HG02973 (cell line): ENCODE measurements around the gene RNF113B.

Experiments
- ATAC-seq: cut with Tn5 transposase; IDR thresholded peaks from one replicate; pipeline ENCODE4 v1.9.1; 2021; ENCODE audit warnings: moderate library complexity; ENCODE audit not compliant: unreplicated experiment

Gene RNF113B

GRCh38 chr13:98175823-98176222 lies 1.2 kb downstream of the RNF113B start:
- ATAC-seq: no peak

DNA sequence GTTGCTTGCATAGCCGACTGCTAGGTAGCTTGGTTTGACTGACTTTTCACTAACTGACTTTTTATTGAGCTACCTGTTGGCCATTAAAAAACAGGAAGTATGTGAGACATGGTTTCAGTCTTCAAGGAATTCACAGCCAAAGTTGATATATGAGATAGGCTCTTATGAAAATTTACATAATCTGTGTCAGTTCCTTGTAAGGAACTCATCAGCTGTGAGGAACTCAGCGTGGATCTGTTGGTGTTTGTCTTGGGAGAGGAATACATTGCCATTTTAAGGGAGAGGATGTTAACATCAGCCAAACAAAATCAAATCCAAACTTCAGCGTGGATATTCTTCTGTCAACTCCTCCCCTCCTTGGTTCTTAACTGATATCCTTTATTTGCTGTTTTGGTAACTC lies 2.0 kb downstream of the RNF113B start:
- ATAC-seq: no peak

GRCh38 chr13:98174307-98174706 lies 2.8 kb downstream of the RNF113B start:
- ATAC-seq: no peak

DNA sequence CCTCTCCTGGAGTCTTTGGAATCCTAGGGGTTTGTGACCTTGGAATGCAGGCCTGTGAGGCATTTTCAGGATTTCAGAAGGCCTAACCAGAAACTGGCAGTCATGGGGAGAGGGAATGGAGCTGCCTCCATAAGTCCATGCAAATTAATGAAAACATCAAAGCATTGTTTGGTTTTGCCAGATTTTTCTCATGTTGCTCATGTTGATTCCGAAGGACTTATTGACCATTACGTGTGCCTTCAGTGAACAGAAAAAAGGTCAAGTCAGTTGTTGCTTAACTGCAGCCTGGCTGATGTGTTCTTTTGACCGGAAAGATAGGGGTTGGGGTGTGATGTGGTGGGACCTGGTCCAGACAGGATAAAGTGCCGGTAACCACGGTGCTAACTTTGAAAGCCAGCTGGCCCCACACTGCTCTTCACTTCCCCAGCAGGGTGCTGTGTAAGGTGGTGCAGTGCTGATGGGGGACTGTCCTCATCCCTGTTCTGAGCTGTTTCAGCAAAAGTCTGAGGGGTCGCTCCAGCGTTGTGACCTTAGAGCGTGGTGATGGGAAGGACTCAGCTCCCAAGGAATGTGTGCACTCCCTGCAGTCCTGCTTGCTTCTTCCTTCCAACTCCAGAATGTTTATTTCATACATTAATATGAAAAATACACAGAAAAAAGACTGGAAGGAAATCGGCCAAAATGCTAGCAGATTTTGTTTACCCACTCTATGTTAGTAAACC lies 3.5 kb downstream of the RNF113B start:
- no peak for ATAC-seq

DNA sequence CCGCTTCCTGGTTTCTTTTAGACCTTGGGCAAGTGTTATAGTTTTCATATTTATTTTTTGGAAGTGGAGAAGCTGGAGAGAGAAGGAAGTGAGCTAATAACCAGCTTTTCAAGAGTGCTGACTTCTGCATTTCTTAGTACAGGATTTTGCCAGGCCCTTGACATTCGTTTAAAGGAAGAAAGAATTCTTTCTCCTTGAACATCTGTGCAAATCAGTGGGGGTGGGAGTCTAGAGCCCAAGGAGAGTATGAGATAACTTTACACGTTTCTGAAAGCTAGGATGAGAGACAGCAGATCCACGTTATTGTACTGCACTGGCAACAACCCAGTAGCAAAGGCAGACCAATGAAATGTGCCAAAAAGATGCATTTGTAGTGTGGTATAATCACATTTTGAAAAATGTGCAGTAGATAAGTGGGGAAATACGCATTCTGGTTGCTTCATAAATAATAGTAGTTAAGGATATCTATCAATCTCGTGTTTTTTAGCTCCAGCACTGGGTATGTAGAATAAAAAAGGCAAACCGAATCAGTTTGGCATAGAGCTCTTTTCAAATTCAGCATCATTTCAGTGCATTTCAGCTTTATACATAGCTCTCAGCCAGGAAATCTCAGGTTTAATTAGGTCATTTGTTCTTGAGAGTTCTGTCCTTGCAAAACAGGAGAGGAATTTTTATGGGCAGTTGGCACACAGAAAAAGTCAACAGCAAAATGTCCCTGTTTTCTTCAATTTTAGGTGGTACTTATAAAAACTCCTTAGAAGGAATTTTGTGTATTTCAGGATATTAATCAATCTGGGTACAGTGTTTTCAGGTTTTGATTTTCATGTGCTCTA lies 4.3 kb downstream of the RNF113B start:
- no peak for ATAC-seq

DNA sequence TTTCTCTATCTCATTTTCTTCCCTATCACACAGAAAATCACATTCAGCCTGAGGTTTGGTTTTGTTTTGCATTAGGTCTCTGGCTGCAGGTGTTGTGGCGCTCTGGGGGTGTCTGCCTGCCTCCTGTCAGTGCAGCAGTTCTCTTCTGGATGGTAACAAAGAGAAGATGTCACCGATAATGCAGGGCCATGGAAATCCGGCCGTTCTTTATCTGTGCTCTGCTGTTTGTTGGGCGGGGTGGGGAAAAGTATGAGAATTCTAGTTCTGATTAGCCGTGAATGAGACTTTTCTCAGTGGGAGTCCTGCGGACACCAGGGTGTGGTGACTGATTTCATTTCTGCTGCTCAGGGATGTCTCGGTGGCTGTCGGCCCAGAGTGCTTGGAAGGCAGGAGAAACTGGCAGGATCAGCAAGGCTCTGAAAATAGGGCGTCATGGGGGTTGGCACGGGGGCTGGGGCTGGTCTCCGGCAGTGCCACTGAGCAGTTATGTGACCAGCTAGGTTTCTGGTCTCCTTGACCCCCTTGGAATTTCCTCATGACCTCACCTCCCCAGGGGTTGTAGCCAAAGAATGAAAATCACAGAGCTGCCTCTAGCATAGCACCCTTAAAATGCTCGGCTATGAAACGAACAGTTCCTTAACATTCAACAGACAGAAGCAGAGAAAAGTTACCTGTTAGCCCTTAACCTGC lies 5.0 kb downstream of the RNF113B start:
- ATAC-seq: no peak

GRCh38 chr13:98169331-98169730 lies 7.7 kb downstream of the RNF113B start:
- no peak for ATAC-seq

DNA sequence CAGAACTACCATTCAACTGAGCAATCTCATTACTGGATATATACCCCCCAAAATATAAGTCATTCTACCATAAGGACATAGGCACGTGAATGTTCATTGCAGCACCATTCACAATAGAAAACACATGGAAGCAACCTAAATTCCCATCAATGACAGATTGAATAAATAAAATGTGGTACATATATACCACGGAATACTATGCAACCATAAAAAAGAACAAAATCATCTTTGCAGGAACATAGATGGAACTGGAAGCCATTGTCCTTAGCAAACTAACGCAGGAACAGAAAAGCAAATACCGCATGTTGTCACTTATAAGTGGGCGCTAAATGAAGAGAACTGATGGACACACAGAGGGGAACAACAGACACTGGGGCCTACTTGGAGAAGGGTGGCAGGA lies 14.1 kb downstream of the RNF113B start:
- no peak for ATAC-seq

DNA sequence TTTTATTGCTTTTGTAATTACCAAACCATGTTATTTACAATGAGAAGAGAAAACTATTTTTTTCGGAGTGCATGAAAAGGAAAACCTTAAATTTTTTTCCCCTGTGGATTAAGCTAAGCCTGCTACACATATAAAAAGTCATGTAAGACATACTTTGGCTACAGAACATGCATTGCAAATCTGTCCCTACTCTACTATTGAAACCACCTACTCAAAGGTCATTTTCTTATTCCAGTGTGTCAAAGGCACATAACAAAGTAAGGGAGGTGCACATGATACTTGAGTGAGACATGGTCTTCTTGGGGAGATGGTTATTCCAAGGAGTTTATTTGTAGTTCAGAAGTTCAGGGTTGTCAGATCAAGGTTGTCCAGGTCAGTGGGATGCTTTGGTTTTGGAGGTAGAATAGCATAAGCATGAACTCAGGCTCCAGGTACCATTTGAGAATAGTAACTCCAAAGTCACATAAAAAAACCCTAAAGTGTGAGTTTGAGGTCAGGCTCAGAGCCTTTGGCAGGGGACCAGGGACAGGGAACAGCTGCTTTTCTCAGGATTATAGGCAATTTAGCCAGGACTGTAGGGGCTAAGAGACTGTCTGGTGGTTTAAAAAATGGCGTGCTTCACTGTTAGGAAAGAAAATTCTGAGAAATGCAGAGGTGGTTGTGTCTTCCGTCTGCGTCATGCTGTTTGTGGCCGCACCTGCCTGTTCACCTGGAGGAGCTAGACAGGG lies 18.7 kb downstream of the RNF113B start:
- ATAC-seq: no peak

- no peak for ATAC-seq
Observed at GRCh38 chr13:98157609-98158008, 19.5 kb downstream of the RNF113B start.

DNA sequence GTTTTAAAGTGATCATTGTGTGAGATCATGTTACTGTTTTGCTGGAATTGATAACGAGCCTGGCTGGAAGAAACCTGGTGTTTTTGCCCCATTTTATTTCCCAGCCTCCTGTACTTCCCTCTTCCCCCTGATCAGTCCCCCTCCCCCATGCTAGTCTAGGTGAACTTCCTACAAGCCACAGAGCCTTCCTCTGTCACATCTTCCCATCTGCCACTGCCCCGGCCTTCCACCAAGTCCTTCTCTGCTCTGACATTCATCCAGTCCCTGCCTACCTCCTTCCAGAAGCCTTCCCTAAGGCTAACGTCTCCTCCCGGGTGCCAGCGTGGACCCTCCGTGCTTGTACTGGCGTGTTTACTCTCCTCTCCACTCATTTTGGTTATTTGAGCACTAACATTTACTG lies 19.9 kb downstream of the RNF113B start:
- ATAC-seq: no peak

DNA sequence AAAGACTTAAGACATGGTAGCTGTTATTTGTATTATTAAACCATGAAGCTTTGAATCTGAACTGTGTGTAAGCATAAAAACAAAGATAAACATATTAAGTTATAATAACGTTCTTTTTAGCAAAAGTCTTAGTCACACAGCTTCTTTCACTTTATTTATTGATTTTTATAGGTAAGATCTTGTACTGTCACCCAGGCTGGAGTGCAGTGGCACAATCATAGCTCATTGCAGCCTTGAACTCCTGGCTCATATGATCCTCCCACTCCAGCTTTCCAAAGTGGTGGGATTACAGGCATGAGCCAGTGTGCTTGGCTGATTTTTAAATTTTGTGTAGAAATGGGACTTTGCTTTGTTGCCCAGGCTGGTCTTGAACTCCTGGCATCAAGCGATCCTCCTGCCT lies 20.8 kb downstream of the RNF113B start:
- ATAC-seq: no peak

GRCh38 chr13:98155475-98156109 lies 21.5 kb downstream of the RNF113B start:
- no peak for ATAC-seq

DNA sequence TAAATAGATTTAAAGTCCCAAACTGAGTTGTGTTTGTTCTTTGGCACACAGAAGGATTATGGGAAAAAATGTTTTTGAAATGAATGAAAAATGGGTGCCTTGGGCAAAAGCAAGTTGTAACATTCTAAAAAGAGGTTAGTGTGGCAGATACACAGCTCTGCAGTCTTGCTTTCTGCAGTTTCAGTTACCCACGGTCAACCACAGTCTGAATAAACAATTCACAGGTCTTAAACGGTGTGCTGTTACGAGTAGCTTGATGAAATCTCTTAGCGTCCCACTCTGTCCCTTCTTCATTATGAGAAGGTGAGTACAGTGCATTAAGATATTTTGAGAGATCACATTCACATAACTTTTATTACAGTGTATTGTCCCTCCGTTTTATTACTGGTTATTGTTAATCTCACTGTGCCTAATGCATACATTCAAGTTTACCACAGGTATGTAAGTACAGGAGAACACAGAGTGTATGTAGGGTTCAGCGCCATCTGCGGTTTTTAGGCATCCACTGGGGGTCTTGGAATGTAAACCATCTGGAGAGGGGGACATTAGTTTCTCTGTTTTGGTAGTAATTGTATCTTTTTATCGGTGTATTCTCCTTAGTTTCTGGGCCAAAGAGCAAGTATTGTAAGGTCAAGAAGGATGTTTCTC lies 26.1 kb downstream of the RNF113B start:
- ATAC-seq: no peak

DNA sequence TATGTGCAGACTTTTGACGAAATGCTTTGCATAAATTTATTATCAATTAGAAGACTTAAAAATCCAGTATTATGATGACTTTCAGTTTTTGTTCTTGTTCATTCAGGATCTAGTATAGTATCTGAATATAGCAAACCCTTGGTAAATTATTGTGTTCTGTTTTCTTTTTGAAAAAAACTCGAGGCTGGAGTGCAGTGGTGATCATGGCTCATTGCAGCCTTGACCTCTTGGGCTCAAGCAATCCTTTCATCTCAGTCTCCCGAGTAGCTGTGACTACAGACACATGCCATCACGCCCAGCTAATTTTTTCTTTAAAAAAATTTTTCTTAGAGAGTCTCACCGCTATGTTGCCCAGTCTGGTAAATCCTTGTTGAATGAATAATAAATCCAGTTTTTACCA lies 29.5 kb downstream of the RNF113B start:
- ATAC-seq: no peak

- ATAC-seq: no peak
Observed at GRCh38 chr13:98144801-98145350, 32.2 kb downstream of the RNF113B start.

DNA sequence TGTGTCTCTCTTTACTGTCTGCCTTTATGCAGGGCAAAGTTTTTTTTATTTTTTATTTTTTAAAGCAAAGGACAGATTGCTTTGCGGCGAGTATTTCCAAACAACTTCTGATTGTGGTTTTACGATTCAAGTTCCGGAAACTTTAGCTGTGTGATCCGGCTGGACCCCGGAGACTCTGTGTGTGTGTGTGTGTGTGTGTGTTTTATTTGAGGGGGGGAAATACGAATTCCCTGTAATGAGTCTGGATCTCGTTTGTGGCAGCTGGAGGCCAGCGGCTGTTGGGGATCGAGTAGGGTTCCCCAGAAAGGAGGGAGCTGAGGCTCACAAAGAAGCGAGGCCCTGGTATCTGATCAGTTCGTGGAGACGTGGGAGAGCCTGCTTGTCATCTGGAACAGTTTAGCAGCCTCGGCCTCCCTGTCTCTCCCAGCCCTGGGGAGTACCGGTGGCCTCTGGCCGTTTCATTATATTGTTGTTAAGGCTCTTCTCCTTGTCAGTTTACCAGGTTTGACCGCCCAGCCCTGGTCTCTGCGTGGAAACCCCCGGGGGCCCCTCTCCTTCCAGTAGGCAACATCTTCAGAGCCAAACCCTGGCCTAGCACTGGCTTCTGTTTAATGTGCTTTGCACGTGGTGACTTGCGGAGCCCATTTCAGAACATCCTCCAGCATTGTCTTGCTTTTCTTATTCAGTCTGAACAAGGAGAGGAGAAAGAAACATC lies 32.9 kb downstream of the RNF113B start:
- ATAC-seq: no peak

DNA sequence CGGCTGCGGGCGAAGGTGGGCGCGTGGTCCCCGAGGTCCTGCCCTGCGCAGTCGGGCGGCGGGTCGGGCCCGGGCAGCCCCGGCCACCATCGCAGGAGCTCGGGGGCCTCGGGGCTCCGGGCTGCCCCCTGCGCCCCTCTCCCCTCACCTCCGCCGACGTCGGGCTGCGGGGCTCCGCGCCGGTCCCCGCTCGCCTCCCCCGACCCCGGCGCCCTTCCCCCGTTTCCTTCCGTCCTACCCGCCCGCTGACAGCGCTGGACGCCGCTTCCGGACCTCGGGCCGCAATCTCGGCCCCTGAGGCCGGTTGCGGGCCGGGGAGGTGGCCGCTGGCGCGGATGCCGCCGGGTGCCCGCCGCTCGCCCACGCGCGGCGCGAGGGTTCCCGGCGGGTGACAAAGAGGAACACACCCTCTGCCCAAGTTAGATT lies 33.5 kb downstream of the RNF113B start:
- peak; percentile 11 for ATAC-seq

DNA sequence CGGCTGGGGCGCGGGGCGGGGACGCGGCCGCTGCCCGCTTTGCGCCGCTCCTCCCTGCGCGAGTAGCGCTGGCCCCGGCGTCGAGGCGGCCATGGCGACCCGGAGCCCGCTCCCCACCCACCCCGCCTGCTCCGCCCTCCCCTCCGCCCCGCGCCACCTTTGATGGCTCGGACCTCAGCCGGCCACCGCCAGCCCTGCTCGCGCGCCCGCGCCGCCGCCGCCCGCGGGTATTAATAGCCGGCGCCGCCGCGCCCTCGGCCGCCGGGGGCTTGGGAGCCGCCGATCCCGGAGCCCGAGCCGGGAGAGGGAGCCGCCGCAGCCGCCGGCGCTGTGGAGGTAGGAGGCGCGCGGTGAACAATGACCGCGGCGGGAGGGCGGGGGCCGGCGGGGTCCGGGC lies 33.9 kb downstream of the RNF113B start:
- peak; percentile 10 for ATAC-seq
